Dendritic cell treated with granulocyte-macrophage colony-stimulating factor and Interleukin-4, amounts not matched to agents 40 ng/mL and 50 ng/mL, for 4 days (primary cell): ENCODE measurements around the gene NUP107.
A peak's percentile ranks its signal among the peaks of the same experiment; 100 is the strongest.

Experiments
- H3K27ac Mint-ChIP-seq: one replicate; pipeline ENCODE4 v1.8.0; 2022; ENCODE audit warnings: mild to moderate bottlenecking, mixed read lengths
- H3K27me3 Mint-ChIP-seq: one replicate; pipeline ENCODE4 v1.8.0; 2022; ENCODE audit warnings: mild to moderate bottlenecking, mixed read lengths
- H3K36me3 Mint-ChIP-seq: one replicate; pipeline ENCODE4 v1.8.0; 2022; ENCODE audit warnings: low read depth, mixed read lengths
- H3K4me1 Mint-ChIP-seq: one replicate; pipeline ENCODE4 v1.8.0; 2022; ENCODE audit warnings: low read depth, mixed read lengths
- H3K4me3 Mint-ChIP-seq: one replicate; pipeline ENCODE4 v1.8.0; 2022; ENCODE audit warnings: mild to moderate bottlenecking, moderate library complexity, mixed read lengths
- H3K9me3 Mint-ChIP-seq: one replicate; pipeline ENCODE4 v1.8.0; 2022; ENCODE audit warnings: mixed read lengths
- intact Hi-C: fragments of 100-400 bp; cut with micrococcal nuclease; formaldehyde crosslinking; loops from one replicate; pipeline ENCODE4 v1.15.0; 2022

The NUP107 gene

DNA sequence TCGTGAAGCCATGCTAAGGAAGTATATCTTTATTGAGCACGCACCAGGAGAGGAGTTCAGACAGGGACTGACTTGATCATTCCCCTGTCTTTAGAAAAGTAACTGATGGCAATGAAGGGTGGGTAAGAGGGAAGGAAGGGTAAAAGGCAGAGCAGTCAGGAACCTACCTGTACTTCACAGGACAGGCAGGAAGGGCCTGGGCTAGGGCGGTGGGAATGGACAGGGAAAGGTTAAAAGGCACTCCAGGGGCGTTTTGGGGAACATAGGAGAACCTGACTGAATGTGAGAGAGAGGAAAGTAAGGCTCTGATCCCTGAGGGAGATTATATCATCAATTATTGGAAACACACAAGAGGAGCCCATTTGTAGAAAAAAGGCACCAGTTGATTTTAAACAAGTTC is 63.1 kb downstream of the NUP107 start:
- Mint-ChIP-seq H3K27me3 (no peaks in the 10 kb centered on the region), H3K4me3 (peak overlapping the region; percentile 33), H3K9me3 (no peaks in the 10 kb centered on the region), H3K36me3 (peaks cover 59% of the 10 kb centered on the region), H3K4me1 (peaks cover 36% of the 10 kb centered on the region), H3K27ac (peak overlapping the region; percentile 77)
- intact Hi-C loops, result loop anchor here (1.0 to 5.0 kb wide), 2 partner anchors 60 to 418 kb away; partner anchors contain the start of gene MDM1

DNA sequence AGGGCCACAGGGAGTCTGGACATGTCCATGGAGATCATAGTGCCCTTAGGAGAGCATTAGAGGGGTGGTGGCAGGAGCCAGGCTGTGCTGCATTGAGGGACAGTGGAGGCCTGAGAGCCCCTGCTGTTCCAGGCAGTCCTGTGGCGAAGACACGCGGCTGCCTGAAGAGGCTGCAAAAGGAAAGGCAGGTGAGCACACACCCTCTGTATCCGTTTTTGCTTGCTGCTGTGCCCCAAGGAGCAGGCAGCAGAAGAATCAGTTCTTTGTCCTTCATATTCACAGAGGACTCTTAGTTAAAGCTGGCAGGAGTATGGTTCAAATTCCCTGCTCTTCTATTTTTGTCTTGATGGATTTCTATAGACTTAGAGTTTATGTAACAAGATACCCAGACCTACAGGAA is 63.7 kb downstream of the NUP107 start:
- intact Hi-C loops, result no loop called here
- Mint-ChIP-seq H3K27me3 (no peaks in the 10 kb centered on the region), H3K36me3 (peaks cover 66% of the 10 kb centered on the region), H3K4me1 (peaks cover 36% of the 10 kb centered on the region), H3K9me3 (no peaks in the 10 kb centered on the region), H3K4me3 (no peak overlapping the region), H3K27ac (peak overlapping the region; percentile 77)

DNA sequence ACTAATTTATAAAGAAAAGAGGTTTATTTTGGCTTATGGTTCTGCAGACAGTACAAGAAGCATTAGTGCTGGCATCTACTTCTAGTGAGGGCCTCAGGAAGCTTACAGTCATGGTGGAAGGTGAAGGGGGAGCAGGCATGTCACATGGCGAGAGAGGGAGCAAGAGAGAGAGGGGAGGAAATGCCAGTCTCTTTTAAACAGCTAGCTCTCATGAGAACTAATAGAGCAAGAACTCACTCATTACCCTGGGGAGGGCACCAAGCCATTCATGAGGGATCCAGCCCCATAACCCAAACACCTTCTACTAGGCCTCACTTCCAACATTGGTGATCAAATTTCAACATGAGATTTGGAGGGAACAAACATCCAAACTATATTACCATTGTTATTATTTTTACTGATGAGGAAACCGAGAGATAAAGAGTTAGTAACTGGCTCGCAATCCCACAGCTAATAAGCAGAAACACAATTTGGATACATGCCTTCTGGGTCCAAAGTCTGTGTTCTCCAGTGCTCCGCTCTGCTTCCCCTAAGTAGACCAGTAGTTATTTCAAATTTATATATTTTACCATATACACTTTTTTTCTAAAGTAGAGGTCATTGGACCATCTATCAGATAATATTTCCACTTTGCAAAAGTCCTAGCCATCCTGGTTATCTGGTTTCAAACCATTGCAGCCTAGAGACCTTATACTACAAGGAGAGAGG is 68.9 kb downstream of the NUP107 start:
- intact Hi-C loops, result no loop called here
- peaks cover 84% of the 10 kb centered on the region for H3K36me3 Mint-ChIP-seq
- no peak overlapping the region for H3K4me3 Mint-ChIP-seq
- H3K9me3 Mint-ChIP-seq, result no peaks in the 10 kb centered on the region
- H3K27ac Mint-ChIP-seq, result no peak overlapping the region
- H3K27me3 Mint-ChIP-seq, result no peaks in the 10 kb centered on the region
- H3K4me1 Mint-ChIP-seq, result no peaks in the 10 kb centered on the region

DNA sequence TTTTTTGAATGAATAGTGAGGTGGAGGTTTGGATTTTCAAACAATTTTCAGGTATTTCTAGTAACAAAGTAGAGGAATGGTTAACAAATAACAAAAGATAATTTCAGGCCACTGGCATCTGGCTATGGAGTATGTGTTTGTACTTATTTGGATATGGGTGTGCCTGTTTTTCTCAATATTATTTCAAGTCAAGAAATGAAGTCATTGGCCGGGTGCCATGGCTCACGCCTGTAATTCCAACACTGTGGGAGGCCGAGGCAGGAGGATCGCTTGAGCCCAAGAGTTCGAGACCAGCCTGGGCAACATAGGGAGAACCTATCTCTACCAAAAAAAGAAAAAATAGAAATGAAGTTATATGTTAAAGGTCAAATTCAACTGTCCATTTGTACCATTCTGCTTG is 73.1 kb downstream of the NUP107 start:
- no peak overlapping the region for H3K27ac Mint-ChIP-seq
- H3K36me3 Mint-ChIP-seq, result peaks cover 86% of the 10 kb centered on the region

DNA sequence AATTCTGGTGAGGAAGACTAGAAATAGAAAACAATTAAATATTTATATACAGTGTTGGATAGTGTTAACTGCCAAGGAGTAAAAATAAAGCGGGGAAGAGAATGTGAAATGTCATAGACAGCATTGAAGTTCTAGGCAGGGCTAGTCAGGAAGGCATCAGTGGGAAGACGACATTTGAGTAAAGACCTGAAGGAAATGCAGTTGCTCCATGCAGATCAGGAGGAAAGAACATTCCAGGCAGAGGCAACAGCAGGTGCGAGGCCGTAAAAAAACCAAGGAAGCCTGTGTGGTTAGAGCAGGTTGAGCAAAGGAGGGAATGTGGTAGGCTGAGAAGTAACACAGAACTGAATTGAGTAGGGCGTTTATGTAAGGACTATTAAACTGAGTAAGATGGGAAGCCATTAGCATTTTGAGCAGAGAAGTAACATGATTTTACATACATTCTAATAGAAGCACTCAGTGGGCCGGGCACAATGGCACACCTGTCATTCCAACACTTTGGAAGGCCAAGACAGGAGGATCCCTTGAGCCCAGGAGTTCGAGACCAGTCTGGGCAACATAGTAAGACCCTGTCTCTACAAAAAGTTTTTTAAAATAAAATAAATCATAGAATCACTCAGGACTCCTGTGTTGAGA is 74.1 kb downstream of the NUP107 start:
- no peak overlapping the region for H3K27ac Mint-ChIP-seq

More for the DNA sequence above, 73.1 kb downstream of the NUP107 start:
- Mint-ChIP-seq H3K4me1 (peaks cover 5% of the 10 kb centered on the region), H3K9me3 (no peaks in the 10 kb centered on the region), H3K4me3 (no peak overlapping the region), H3K27me3 (no peaks in the 10 kb centered on the region)
- intact Hi-C loops, result no loop called here

DNA sequence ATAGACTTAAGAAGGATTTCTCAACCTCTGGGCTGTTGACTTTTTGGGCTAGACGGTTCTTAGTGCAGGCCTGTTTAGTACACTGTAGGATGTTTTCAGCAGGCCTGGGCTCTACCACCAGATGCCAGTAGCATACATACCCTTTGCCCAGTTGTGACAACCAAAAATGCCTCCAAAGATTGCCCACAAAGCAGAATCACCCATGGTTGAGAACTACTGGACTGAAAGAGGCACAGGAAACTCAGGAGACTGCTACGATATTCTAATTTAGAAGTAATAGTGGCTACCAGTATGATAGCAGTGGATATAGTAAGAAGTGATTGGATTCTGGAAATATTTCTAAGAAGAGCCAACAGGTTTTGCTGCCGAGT is 74.6 kb downstream of the NUP107 start:
- Mint-ChIP-seq H3K4me1 (peaks cover 5% of the 10 kb centered on the region), H3K4me3 (no peak overlapping the region), H3K9me3 (no peaks in the 10 kb centered on the region), H3K36me3 (peaks cover 81% of the 10 kb centered on the region), H3K27ac (no peak overlapping the region), H3K27me3 (no peaks in the 10 kb centered on the region)
- intact Hi-C loops, result no loop called here

More for the DNA sequence above, 74.1 kb downstream of the NUP107 start:
- H3K27me3 Mint-ChIP-seq, result no peaks in the 10 kb centered on the region
- H3K36me3 Mint-ChIP-seq, result peaks cover 81% of the 10 kb centered on the region
- peaks cover 5% of the 10 kb centered on the region for H3K4me1 Mint-ChIP-seq
- no peaks in the 10 kb centered on the region for H3K9me3 Mint-ChIP-seq
- intact Hi-C loops, result no loop called here
- H3K4me3 Mint-ChIP-seq, result no peak overlapping the region

DNA sequence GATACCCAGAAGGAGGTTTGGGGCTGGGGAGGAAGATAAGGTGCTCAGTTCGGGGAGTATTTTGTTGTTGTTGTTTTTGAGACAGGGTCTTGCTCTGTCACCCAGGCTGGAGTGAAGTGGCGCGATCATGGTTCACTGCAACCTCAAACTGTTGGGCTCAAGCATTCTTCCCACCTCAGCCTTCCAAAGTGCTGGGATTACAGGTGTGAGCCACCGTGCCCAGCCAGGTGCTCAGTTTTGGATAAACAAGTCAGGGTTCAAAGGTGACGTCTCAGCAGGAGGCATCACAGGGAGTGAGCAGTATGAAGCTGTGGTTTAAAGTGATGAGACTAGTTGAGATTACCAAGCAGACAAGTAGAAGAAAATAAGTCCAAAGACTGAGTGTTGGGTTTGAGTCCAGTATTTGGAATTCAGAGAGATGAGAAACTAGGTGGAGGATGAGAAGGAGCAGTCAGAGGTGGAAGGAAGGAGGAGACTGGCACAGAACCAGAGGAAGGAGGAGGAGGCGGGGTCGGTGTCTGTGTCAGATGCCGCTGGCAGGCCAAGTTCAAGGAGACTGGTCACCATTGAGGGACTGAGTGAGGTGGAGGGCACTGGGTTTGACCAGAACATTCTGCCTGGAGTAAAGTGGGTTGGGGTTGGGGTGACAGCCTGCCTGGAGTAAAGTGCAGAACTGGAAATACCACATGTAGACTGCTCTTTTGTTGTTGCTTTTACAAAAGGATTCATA is 75.3 kb downstream of the NUP107 start:
- Mint-ChIP-seq H3K36me3 (peaks cover 83% of the 10 kb centered on the region), H3K4me3 (no peak overlapping the region), H3K4me1 (peaks cover 5% of the 10 kb centered on the region), H3K9me3 (no peaks in the 10 kb centered on the region), H3K27ac (no peak overlapping the region), H3K27me3 (no peaks in the 10 kb centered on the region)
- intact Hi-C loops, result no loop called here

DNA sequence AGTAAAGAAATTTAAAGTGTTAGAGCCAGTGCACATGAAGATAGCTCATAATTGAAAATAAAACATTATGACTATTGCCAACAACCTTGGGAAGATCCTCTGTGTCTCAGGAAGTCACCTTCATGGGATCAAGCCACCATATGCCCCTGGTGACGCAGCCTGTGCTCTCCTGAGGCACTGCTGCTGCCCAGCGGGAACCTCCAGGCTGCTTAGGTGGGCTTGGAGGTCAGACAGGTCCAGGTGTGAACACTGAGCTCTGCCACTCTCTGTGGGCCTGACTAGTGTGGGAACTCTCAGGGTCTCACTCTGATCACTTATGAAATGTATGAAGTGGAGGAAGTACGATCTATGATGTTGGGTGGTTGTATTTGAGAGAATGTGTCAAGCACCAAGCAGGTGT is 75.9 kb downstream of the NUP107 start:
- peaks cover 5% of the 10 kb centered on the region for H3K4me1 Mint-ChIP-seq
- H3K9me3 Mint-ChIP-seq, result no peaks in the 10 kb centered on the region
- no peak overlapping the region for H3K27ac Mint-ChIP-seq
- H3K36me3 Mint-ChIP-seq, result peaks cover 88% of the 10 kb centered on the region
- no peak overlapping the region for H3K4me3 Mint-ChIP-seq
- intact Hi-C loops, result no loop called here
- H3K27me3 Mint-ChIP-seq, result no peaks in the 10 kb centered on the region

DNA sequence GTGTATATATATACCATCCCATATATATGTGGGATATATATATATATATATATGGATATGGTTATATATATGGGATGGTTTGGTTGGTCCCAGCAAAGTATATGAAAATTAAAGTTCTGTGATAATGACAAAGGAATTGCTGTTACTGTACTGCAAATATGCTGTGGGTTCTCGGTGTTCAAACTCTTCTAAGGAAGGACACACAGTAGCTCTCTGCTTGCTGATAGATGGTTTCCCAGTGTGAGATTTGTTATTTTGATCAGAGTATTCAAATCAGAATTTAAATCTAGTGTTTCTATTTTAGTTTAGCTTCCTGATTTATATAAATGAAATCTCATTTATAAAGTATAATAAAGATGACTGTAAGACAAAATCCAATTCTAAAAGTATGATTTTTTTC is 78.9 kb downstream of the NUP107 start:
- Mint-ChIP-seq H3K36me3 (peaks cover 70% of the 10 kb centered on the region), H3K4me1 (peaks cover 5% of the 10 kb centered on the region), H3K4me3 (no peak overlapping the region), H3K27ac (no peak overlapping the region), H3K9me3 (no peaks in the 10 kb centered on the region), H3K27me3 (no peaks in the 10 kb centered on the region)
- intact Hi-C loops, result no loop called here

DNA sequence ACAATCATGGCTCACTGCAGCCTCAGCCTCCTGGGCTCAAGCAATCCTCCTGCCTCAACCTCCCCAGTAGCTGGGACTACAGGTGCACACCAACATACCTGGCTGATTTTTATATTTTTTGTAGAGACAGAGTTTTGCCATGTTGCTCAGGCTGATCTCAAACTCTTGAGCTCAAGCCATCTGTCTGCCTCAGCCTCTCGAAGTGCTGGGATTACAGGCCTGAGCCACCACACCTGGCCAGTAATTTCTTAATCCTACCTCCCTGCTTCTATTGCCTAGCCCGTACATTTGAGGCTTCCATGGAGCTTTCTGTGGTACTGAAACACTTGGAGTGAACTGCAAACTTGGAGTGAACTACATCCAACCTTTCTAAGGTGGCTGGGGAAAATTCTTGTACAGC is 79.9 kb downstream of the NUP107 start:
- H3K4me1 Mint-ChIP-seq, result peaks cover 5% of the 10 kb centered on the region
- intact Hi-C loops, result no loop called here
- H3K27ac Mint-ChIP-seq, result no peak overlapping the region
- H3K4me3 Mint-ChIP-seq, result no peak overlapping the region
- H3K36me3 Mint-ChIP-seq, result peaks cover 62% of the 10 kb centered on the region
- H3K27me3 Mint-ChIP-seq, result no peaks in the 10 kb centered on the region
- H3K9me3 Mint-ChIP-seq, result no peaks in the 10 kb centered on the region

DNA sequence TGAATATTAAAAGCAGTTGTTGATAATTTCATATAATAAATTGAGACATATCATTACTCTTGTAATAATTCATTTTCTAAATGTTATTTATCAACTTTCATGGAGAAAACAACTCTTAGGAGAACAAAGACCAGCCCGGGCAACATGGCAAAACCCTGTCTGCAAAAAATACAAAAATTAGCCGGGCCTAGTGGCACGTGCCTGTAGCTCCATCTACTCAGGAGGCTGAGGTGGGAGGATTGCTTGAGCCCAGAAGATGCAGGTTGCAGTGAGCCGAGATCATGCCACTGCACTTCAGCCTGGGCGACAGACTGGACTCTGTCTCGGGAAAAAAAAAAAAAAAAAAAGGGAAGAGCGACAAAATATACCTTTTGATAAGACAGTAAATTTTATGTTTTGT is 80.4 kb downstream of the NUP107 start:
- no peak overlapping the region for H3K27ac Mint-ChIP-seq
- no peaks in the 10 kb centered on the region for H3K27me3 Mint-ChIP-seq
- no peak overlapping the region for H3K4me3 Mint-ChIP-seq
- intact Hi-C loops, result no loop called here
- peaks cover 2% of the 10 kb centered on the region for H3K4me1 Mint-ChIP-seq
- peaks cover 56% of the 10 kb centered on the region for H3K36me3 Mint-ChIP-seq
- no peaks in the 10 kb centered on the region for H3K9me3 Mint-ChIP-seq

DNA sequence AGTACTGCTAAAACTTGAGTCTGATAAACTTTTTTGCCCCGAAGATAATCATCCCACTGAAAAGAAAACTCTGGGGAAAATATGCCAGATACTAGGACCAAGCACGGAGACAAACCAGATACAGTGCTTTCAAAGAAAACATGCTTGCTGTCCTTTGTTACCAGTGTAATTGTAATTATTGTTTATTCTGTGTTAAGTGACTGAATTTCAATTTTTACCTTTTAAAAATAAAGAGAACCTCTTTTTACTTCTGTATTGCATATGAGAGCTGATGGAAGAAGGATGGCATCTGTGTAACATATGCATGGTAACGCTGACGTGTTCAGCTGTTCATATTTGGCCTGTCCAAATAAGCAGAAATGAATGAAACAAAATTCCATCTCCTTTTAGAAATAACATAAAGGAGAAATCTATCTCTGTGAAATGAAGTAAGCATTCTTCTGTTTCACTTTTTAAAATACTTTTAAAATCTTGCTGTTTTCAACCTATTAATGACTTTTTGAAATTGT is 81.7 kb downstream of the NUP107 start:
- H3K9me3 Mint-ChIP-seq, result no peaks in the 10 kb centered on the region

DNA sequence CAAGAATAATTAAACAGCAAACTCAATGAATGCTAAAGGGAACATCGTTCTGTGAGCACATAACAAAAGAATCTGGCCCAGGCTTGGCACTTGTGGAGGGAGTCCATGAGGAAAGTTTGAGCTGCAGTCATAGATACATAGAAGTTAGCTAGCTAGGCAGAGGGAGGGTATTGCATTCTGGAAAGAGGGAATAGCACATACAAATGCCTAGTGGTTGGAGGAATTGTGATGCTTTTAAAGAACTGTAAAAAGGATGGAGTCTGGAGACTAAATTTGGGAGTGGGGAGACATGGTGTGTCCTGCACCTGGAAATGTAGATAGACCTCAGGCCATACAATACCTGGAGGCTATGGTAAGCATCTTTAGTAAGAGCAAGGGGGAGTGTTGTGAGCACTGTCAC is 83.2 kb downstream of the NUP107 start:
- Mint-ChIP-seq H3K4me1 (peaks cover 6% of the 10 kb centered on the region), H3K4me3 (no peak overlapping the region), H3K27ac (no peak overlapping the region), H3K9me3 (no peaks in the 10 kb centered on the region), H3K36me3 (peaks cover 30% of the 10 kb centered on the region), H3K27me3 (no peaks in the 10 kb centered on the region)
- intact Hi-C loops, result loop anchor here (5.0 kb wide), 1 partner anchor 37 kb away; the partner anchor contains the start of gene MDM2

More for the DNA sequence above, 81.7 kb downstream of the NUP107 start:
- intact Hi-C loops, result no loop called here
- Mint-ChIP-seq H3K4me1 (peaks cover 6% of the 10 kb centered on the region), H3K27ac (no peak overlapping the region), H3K36me3 (peaks cover 44% of the 10 kb centered on the region), H3K27me3 (no peaks in the 10 kb centered on the region), H3K4me3 (no peak overlapping the region)
